HG03457 (cell line): ENCODE measurements around the gene AIP.

ENCODE experiments used
- ATAC-seq: cut with Tn5 transposase; IDR thresholded peaks from one replicate; pipeline ENCODE4 v1.9.1; 2021; ENCODE audit warnings: moderate number of reproducible peaks; ENCODE audit not compliant: unreplicated experiment

The AIP gene

DNA sequence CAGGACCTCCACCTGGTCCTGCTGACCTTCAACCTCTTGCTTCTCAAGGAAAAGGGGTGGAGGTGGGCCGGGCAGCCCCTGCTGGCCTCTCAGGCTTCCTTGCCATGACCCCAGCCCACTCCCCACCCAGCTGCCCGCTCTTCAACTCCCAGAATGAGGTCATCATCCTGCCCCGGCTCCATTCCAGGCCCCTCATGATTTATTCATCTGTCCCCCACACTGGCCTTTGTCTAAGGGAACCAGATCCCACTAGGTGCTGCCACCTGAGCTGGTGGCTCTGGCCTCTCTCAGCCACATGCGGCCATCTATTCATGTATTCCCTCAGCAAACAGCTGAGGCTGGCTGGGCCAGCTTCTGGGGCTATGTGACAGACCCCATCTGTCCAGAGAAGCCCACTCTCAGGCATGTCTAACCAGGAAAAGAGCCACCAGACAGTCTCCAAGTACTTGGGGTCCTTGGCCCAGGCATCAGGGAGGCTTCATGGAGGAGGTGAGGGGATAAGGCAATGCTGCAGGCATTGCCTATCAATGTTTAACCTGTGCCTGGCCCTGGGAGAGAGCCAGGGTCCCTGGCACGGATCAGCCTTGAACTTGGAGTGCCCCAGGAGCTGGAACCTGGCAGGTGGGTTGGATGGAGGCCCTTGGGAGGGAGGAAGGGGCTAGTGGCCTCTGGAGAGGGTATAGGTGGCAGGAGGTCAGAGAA, 42.6 kb downstream of the AIP start:
- no peak for ATAC-seq

DNA sequence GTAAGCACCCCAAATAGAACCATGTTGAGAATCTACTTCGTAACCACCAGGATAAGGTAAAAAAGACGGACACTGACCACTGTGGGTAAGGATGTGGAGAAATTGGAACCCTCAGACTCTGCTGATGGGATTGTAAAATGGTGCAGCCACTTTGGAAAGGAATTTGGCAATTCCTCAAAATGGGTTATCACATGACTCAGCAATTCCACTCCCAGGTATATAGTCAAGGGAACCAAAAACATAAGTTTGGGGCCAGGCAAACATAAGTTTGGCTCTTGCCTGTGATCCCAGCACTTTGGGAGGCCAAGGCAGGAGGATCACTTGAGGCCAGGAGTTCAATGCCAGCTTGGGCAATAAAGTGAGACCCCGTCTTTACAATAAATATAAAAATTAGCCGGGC, 45.5 kb downstream of the AIP start:
- no peak for ATAC-seq

DNA sequence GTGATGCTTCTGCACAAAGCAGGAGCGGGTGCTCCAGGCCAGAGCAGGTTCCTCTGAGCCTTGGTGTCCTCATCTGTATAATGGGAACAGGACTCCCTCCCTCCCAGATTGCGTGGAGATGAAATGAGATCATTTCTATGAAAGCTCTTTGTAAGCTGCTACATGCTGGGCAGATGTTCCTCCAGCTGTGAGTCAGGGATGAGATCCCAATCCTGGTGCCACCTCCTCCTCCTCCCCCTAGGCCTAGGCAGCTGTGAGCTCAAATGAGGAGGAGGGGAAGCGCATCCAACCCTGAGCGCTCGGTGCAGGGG, 47.4 kb downstream of the AIP start:
- no peak for ATAC-seq

DNA sequence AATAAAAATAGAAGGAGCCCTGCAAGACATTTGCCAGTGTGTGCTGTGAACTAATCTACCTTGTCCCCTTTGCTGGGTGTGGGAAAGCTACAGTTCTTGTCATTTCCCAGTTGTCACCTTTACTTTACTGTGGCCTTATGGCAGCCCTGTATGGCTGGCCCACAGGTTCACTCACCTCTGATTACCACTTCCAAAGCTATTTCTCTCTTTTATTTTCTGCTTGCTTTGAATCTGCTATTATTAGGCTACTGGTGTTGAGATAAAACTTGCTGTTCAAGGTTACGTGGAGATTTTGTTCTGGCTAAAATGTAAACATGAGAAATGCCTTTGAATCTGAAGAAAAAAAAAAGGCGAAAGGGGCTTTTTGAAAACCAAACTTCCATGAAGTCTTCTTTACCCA, 50.1 kb downstream of the AIP start:
- no peak for ATAC-seq

DNA sequence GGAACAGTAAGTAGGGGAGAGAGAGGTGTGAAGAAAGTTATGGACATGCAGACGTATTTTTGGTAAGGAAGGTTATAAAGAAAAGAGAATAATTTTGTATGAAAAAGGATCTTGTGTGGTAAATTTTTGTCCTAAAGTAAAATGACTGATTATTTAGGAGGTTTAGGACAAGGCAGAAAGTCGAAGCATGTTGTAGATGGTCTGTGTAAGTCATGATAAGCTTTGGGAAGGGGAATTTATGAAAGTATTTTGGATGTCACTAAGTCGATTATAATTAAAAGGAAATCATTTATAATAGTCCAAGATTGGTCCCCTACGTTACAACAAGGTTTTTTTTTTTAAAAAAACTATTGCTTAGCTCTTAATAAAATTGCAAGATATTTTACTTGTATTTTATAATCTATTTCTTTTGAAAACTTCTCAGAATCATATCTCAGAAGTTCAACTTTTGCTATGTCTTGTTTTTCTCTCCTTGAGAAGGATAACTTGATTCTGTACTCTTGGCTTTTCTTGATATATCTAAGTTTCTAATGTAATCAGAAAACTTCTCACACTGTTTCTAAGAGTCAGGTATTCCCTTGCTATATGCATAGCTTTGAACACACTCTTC, 51.3 kb downstream of the AIP start:
- no peak for ATAC-seq

DNA sequence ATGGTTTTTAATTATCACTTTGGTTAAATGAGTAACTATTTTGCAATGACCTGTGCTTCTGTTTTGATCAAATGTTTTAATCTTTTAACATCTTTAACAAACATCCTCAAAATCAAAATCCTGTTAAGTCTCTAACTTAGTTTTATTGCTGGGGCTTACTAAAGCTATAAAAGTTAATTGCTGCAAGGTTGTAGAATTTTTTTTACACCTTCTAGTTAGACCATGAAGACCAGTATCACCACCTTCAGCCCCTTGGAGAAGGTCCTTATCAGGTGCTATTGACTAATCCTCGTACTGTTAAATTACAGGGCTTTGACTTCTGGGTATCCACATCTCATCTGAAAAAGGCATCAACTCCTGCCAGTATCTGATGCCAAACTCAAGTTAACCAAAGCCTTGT, 52.7 kb downstream of the AIP start:
- ATAC-seq: no peak

DNA sequence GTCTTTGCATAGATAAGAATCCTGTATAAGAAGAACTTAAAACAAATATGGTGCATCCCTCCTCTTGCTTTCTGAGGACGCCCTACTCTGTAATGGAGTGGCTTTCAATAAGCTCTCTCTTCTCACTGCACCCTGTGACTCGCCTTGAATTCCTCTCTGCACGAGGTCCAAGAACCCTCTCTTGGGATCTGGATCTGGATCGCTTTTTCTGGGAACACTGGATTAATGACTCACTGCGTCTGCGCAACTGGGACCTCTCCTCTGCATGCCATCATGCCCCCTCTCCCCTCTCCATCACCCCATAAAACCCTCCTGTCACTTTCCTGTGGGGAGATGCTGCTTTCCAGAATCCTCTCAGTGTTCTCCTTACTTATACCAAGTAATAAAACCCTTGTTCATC, 55.5 kb downstream of the AIP start:
- ATAC-seq: no peak

DNA sequence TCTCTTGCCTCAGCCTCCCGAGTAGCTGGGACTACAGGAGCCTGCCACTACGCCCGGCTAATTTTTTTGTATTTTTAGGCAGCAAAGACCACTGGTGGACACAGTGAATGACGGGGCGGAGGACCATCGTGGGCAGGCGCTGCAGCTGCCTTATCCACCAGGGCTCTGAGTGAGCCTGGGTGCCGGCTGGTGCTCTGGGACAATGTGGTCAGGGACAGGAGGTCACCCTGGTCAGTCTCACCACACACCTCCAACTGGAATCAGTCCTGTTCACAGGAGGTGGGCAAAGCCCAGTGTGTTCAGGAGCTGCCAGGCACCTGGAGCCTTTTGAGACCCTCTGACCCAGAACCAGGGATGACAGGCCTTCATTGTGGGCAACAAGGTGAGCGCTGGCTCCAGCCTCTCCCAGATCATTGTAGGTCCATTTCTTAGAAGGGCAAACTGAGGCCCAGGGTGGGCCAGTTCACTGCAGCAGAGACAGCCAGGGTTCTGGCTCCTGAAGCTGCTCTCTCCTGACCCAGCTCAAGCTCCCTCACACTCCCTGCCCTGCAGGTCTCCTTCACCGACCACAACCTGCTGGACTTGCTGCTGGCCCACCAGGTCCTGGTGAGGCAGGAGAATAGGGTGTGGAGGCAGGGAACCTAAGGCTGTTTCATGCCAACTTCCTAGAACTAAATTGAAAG, 56.1 kb downstream of the AIP start:
- no peak for ATAC-seq

DNA sequence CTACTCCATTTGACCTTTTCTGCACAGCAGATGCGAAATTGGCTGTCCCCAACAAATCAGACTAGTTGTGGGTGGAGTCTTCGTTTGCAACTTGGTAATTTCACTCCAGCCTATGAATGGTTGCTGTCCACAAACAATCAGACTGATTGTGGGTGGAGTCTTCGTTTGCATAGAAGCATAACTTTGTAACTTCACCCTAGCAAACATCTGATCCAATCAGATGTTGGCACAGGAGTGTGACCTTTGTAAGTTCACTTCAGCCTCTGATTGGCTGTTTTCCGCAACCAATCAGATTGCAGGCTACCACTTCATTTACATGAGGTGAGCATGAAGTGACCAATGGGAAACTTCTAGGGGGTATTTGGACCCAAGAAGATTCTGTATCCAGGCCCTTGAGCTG, 56.7 kb downstream of the AIP start:
- ATAC-seq: no peak
